Left kidney (tissue), 2 donors: Measurements from ENCODE around the gene FOXQ1. TPM values are rescaled to one million over a fixed set of nuclear protein-coding genes. Genes with fewer than 3 reads are reported as not detected.
A peak's percentile ranks its signal among the peaks of the same experiment; 100 is the strongest.

Experiments used
- DNase-seq: peaks from one replicate; pipeline ENCODE4 v3.0.0-alpha.2; 2013
- polyA plus RNA-seq: library from polyadenylated mRNA; unstranded; fragments of 120-200 nt; gene quantifications from one replicate; pipeline ENCODE4 v1.2.1, GENCODE V29; 2013; ENCODE audit not compliant: insufficient read length

Gene FOXQ1
- polyA plus RNA-seq, 1 donor, result 10.9 TPM

DNA sequence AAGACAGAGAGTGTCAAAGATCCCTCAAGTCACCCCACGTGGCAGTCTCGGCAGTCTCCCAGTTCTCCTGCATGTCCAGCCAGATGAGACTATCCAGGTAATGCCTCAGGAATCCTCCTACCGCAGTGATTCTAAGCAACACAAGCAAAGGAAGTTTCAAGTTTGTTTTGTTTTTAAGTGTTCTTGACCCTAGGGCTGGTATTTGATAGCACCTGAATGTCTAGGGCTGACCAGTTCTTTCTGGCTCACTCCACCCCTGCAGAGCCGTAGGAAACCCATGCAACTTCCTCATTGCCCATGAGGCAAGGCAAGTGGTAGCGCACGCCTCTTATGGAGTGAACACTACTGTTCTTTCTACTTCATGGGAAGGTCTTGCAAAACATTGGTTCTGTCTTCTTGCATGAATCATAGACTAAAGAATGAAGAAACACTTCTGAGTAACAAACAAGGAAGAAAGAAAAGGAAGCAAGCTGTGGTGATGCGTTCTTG is 24.8 kb upstream of the FOXQ1 start:
- no peak for DNase-seq

DNA sequence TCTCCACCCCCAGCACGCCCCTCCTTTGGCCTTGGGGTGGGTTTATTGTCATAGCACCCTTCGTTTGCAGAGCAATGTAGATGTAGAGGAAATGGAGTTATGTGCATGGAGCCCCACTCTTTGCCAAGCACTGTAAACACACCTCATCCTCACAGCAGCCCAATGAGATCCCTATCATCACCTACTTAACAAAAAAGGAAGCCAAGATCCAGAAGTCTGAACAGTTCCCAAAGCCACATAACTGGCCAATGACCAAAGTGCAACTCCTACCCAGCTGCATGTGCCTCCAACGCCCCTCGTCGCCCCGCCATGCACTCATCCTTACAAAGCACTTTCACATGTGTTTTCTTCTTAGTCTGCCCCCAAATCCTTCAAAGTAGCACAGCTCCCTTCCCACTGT is 21.8 kb upstream of the FOXQ1 start:
- DNase-seq, result no peak

DNA sequence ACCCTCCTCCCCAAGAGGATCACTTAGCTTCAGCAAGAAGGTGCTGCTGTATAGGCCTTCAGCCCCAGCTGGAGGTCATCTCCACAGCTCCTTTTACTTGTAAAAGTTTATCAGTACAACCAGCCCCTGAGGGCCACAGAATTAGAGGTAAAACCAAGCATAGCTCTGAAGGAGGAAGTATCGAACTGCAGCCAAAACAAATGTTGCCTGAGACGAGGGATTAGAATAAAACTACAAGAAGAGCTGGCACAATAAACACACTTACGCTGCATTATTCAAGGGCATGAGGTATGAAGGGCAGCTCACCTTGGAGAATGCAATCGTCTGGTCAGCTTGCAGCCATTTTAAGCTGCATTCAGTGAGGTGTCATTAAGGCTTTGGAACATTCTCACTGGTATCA is 21.1 kb upstream of the FOXQ1 start:
- no peak for DNase-seq

DNA sequence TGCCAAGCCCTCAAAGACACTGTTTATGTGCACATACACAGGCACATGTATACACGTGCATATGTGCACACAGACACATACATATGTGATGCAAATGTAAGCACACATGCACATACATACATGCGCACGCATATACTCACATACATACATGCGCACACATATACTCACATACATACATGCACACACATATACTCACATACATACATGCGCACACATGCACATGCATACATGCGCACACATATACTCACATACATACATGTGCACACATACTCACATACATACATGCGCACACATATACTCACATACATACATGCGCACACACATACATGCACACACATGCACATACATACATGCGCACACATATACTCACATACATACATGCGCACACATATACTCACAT is 20.5 kb upstream of the FOXQ1 start:
- no peak for DNase-seq

DNA sequence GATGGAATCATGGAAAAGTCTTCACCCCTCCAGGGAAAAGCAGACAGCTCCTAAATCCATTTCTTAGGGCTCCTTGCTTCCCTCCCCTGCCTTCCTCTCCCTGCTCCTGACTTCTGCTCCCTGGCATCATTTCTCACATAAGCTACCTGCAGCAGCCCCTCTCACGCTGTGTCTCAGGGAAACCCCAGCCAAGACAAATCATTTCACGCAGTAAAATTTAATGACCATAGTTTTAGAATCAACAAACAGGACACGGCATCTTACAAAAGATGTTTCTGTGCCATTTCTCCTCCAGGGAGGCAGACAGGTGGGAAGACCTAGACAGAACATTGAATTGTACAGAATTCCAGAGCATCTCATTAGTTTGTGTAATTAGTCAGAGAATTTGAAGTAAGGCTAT is 16.5 kb upstream of the FOXQ1 start:
- no peak for DNase-seq

DNA sequence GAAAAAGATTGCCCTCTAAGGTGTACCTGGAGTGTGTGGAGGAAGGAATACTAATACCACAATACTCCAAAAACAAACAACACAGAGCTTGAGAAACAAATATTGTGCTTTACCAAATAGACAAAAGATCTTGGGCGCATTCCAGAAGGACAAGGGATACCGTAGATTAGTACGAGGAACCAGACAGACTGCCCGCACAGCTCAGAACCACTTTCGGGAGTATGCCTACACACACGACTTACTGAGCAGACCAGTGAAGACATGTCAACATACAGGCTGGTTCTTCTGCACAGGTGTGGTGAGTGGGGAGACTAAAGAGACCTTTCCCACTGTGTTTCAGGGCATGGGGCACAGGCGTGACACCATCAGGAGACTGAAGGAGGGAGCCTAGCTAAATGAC is 15.8 kb upstream of the FOXQ1 start:
- no peak for DNase-seq

DNA sequence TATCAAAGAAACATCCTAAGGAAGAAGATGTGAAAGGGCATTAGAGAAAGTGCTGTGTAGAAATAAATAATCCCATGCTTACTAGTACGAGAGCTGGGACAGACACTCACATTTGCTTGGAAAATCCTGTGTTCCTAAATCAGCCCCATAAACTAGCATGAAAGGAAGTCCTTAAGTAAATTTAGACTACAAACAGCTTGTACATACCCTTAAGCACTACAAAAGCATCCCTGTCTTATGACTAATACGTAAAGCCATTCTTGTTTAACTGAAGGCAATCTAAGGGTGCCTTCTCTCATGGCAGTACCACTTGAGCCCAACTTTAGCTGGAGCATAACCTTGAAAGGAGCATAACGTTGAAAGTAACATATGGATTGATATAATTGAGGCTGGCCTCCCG is 15.4 kb upstream of the FOXQ1 start:
- DNase-seq, result no peak

DNA sequence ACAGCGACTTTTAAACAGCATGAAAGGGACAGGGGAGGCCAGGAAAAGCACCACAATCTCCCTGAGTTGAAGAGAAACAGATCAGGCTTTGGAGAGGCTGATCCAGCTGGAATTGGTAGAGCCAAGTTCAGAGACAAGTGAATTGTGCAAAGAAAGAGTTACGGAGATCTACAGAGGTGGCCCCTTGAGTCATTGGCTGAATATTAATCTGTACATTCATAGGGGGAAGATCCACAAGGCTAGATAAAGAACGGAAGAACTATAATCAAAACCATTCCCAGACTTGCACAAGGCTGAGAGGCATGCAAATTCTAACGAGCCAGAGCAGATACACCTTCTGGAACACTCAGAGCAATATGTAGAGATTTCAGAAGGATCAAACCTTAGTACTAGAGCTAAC is 14.2 kb upstream of the FOXQ1 start:
- DNase-seq, result no peak

DNA sequence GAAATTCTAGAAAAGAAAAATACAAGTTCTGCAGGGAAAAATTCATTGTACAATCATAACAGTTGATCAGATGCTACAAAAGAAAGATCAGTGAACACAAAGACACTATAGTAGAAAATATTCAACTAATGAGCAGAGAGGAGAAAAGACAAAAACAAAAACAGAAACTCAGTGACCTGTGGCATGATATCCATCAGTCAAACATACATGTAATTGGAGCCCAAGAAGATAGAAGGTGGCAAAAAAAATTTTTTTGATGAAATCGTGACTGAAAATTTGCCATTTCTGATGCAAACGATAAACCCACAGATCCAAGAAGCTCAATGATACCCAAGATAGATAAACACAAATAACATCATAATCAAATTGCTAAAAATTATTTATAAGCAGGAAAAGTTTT is 13.1 kb upstream of the FOXQ1 start:
- DNase-seq, result no peak

DNA sequence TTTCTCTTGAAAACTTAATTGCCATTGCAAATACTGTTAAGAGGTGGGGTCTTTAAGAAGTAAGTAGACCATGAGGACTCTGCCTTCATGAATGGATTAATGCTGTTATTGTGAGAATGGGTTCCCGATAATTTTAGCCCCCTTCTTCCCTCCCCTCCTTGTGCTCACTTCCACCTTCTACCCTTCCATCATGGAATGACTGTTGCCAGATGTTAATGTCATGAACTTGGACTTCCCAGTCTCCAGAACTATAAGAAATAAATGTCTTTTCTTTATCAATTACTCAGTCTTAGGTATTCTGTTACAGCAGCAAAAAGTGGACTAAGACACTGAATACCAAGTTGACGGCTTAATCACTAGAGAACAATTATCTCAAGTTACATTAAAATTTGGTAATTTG is 5.8 kb upstream of the FOXQ1 start:
- DNase-seq, result no peak

DNA sequence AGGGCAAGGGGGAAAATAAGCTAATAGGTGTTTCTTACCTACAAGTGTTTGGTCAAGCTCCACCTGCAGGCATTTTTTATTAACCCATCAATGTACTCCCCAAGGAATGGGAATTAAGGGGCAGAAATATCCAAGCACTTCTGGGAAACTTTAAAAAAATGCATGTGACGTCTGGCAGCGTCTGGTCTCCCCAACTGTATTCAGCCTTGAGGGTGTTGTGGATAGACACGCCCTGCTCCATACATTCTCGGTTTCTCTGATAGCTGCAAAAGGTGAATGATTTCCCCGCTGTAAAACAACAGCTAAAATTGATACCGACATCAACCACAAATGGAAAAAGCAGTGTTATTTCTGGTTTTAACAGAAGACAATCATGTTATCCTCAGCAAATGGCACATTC is 2.5 kb upstream of the FOXQ1 start:
- no peak for DNase-seq

DNA sequence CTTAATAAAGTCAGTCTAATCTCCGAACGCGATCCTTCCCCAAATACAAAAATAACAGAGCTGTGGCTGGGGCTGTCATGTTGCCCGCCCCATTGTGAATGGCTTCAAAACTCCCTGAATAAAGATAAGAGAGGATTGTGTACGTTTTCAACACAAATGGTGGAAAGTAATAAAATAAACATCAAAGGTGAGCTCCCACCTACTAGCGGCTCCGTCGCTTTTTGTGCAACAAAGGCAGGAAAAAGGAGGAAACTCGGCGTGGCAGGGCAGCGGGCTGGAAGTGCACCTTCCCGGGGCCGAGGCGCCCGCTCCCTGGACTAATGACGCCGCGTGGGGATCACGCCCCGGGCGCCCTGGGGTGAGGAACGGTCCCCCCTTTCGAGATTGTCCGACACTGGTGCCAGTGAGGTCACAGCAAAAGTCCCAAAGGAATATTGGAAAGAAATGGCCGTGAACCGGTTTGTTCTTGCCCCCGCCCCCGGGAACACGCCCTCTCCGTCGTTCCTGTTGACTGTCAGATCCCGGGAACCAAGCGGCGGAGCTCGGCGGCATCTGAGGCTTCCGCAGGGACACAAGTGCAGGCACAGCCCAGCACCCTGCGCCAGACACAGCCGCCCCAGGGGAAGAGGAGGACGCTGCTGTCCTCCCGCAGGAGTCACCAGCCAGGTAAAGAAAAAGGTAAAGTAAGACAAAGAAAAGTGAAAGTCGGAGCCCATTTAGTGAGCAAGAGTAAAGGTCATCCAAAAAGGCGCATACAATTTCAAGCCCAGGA is 1.1 kb upstream of the FOXQ1 start:
- DNase-seq, result no peak

DNA sequence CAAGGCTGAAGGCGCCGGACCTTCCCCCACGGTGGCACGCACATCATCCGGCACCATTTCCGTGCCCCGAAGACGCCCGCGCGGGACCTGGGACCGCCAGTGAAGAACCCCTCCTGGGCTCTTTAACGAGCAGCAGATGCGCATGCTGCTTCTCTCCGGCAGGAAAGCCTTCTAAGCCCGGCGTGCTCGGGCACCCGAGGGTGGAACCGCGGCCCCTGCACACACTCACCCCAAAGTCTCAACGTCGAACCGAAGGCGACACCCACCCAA is 240 bp downstream of the FOXQ1 start:
- no peak for DNase-seq

DNA sequence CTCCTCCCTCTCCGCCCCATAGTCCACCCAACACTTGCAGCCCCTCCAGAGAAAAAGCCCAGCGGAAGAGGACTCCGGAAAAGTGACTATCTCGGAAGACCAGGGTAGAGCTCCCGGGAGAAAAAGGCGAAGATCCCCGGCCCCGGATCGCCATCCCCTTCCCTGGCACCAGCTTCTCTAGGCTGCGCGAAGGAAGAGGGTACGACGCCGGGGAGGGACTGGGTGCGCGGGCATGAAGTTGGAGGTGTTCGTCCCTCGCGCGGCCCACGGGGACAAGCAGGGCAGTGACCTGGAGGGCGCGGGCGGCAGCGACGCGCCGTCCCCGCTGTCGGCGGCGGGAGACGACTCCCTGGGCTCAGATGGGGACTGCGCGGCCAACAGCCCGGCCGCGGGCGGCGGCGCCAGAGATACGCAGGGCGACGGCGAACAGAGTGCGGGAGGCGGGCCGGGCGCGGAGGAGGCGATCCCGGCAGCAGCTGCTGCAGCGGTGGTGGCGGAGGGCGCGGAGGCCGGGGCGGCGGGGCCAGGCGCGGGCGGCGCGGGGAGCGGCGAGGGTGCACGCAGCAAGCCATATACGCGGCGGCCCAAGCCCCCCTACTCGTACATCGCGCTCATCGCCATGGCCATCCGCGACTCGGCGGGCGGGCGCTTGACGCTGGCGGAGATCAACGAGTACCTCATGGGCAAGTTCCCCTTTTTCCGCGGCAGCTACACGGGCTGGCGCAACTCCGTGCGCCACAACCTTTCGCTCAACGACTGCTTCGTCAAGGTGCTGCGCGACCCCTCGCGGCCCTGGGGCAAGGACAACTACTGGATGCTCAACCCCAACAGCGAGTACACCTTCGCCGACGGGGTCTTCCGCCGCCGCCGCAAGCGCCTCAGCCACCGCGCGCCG is 822 bp downstream of the FOXQ1 start:
- DNase-seq, result no peak

DNA sequence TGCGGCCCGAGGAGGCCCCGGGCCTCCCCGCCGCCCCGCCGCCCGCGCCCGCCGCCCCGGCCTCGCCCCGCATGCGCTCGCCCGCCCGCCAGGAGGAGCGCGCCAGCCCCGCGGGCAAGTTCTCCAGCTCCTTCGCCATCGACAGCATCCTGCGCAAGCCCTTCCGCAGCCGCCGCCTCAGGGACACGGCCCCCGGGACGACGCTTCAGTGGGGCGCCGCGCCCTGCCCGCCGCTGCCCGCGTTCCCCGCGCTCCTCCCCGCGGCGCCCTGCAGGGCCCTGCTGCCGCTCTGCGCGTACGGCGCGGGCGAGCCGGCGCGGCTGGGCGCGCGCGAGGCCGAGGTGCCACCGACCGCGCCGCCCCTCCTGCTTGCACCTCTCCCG is 1.5 kb downstream of the FOXQ1 start:
- DNase-seq, result no peak

DNA sequence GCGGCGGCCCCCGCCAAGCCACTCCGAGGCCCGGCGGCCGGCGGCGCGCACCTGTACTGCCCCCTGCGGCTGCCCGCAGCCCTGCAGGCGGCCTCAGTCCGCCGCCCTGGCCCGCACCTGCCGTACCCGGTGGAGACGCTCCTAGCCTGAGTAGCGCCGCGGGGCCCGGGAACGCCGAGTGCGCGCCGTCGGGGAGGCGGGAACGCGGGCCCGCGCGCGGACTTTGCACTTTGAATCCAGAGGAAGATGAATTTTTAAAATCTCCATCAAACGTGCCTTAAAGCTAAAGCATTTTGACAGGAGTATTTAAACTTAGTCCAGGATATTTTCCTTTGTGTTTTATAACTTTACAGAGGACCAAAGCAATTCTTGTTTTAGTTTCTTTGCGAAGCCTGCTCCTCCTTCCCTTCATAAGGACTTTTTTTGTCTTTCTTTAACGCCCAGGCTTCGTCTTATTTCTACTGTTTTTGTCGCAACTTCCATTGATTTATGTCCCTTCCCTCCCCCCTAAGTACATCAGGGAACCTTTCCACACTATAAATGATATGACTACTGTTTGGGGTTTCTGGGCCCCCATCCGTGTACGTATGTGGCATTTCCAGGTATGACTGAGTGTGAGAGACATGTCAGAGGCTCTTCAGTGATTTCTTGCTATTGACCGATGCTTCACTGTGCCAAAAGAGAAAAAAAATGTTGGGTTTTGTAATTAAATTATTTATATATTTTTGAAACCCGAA is 2.0 kb downstream of the FOXQ1 start:
- peak; percentile 48 for DNase-seq

DNA sequence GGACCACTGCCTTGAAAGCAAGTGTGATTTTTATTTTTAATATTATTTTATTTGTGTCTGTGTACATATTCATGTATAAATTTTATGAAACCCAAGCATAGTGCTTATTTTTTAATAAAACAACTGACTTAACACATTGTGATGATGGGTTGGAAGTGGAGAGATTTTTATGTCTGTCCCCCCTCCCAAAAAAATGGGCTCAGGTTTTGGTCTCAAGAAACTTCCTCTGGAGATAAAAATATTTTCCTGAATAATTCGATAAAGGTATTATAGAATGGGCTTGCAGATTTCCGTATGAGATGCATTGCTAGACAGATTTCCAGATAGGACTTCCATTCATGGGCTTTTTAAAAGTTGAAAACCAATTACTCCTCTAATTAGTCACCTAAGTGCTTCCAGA is 2.7 kb downstream of the FOXQ1 start:
- no peak for DNase-seq

DNA sequence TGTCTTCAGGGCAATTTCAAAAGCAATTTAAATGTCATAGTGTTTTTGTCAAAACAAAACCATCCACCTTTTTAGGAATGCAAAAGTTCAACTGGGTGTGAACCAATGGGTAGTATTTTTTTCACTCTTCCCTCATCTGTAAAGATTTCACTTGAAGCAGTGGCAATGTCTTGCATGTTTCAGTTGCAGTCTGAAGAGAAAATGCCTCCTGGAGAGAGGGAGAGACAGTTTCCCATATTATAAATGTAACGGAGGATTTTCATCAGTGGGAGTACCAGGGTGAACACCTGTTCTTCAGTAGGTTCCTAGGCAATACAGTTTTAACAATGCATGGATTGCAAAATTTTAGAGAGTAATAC is 3.3 kb downstream of the FOXQ1 start:
- DNase-seq, result no peak

DNA sequence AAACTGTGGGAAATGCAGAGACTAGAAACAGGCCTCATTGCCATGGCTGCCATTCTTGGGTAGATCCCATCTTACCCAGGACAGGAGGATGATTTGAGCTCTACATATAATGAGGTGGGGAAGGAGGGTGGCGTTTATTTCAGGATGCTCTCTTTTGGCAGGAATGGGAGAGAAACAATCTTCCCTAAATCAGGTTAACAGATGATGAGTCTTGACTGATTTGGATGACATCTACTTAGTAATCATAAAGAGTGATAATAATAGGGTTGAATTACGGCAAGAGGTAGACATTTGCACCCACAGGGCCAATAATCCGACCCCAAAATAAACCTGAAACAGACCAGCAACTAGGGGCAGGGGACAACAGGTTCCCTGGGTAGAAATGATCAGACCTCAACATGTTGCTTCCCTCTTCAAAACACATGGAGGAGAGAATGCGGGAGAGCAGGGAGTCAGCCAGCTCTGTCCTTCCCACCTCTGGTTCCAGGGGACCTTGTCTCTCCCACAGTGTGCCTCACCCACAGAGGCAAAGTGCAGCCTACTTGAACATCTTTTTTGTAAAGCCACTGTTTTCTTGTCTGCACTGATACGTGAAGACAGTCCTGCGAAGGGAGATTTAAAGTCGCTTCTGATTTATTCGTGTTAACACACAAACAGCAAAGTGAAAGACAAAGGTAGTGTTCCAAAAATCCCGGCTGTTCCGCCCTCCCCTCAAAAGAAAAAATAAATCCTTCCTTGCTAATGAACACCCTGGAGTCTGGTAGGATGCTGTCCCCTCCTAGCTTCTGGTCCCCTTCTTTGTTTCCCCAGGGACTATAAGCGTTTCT is 3.9 kb downstream of the FOXQ1 start:
- DNase-seq, result no peak

DNA sequence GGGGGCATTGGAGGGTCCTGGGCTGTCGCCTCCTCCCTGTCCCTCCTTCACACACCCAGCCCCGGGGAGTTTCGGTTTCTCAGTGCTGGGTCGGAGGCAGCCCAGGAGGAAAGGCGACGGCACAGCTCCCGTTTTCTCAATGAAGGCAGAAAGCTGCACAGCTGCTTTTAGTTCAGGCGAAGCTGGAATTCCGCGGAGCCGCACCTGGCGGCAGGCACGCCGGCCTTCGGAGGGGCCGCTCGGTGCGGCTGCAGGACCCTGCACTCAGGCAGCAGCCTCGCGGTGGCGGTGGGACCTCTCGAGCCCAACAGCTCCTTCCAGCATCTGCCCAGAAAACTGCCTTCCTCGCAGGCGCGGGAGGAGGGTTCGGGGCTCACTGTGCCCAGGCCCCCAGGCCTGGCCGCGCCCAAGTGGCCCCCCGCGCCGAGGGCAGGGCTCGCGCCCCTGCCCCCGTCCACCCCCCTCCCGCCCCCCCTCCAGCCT is 4.6 kb downstream of the FOXQ1 start:
- DNase-seq, result peak; percentile 31

DNA sequence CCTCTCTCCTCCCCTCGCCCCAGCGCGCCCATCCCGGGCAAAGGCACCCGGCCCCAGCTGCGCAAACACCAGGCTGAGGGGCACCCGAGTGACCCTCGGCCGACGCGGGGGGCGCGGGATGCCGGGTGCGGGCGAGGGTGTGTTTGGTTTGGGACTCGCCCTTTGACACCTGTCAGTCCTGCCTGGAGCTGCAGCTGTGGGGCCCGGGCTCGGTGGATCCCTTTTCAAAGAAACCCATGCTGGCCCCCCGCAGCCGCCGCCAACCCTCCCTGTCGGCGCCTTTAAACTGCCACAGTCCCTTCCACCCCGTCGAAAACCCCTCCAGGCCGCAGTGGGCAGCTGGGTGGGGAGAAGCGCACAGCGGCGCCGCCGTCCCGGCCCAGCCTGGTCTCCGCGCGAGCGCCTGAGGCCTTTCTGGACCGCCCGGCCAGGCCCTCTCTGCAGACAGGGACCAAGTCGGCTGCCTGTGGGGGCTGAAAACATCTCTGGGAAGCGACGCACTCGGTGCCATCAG is 5.5 kb downstream of the FOXQ1 start:
- DNase-seq, result no peak

DNA sequence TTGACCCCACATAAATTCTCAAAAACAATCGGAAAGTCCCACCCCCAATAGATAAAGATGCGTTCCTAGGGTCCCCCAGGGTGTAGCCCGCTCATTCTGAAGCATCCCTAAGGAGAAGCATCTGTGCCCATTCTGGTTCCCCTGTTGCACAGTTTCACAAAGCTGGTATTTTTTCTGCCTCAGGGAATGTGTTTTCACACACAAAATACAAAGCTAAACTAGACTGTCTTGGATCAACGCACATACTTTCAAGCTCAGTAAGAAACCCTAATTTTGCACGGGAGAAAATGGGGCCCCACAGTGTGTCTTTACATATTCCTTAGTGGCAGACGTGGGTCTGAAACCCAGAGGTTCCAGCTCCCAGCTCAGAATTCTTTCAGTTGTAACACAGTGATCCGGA is 6.1 kb downstream of the FOXQ1 start:
- DNase-seq, result no peak
